Naive thymus-derived CD4-positive, alpha-beta T cell (primary cell): Measurements from ENCODE around the gene FAM210B. TPM values are rescaled to one million over a fixed set of nuclear protein-coding genes. Genes with fewer than 3 reads are reported as not detected.

Experiments
- ATAC-seq: fragments of 150-1000 bp; cut with Tn5 transposase; 2 replicates; pipeline ENCODE4 v1.10.0; 2021; ENCODE audit warnings: mild to moderate bottlenecking, moderate library complexity
- CTCF ChIA-PET: fragments of 350-600 bp; sonication (Branson Sonifier 250); formaldehyde crosslinking; loops from one replicate; lab custom pipeline; 2021; ENCODE audit warnings: antibody characterized with exemption; lab: Charles Lee
- POLR2A ChIA-PET: fragments of 350-600 bp; sonication (Branson Sonifier 250); formaldehyde crosslinking; loops from one replicate; lab custom pipeline; 2021; ENCODE audit warnings: antibody characterized with exemption, inconsistent platforms; lab: Charles Lee
- DNase-seq, 9 donors: peaks; one replicate each; pipeline versions ENCODE4 v3.0.0 to v3.0.0-alpha.2; 2020 to 2022; ENCODE audit warnings: mixed read lengths in 1 of 9
- H3K27ac ChIP-seq: one replicate; pipeline ENCODE4 v1.7.0; 2013; ENCODE audit warnings: mild to moderate bottlenecking, low read depth, low read length, moderate library complexity
- H3K27me3 ChIP-seq, 2 donors: one replicate each; pipeline ENCODE4 v1.7.0; 2013; ENCODE audit warnings: low read length in 2 of 2, mild to moderate bottlenecking in 2 of 2, moderate library complexity in 2 of 2; ENCODE audit not compliant: control insufficient read depth in 2 of 2, insufficient read depth in 2 of 2
- H3K36me3 ChIP-seq, 3 experiments: 1 replicate in 2 of 3; 2 replicates in 1 of 3; pipeline ENCODE4 v1.7.0; 2013; ENCODE audit warnings: low read length in 3 of 3, mild to moderate bottlenecking in 3 of 3, moderate library complexity in 1 of 3; ENCODE audit not compliant: insufficient read depth in 3 of 3, control insufficient read depth in 2 of 3
- H3K4me1 ChIP-seq, 2 donors: one replicate each; pipeline ENCODE4 v1.7.0; 2013; ENCODE audit warnings: low read length in 2 of 2, mild to moderate bottlenecking in 2 of 2, moderate library complexity in 1 of 2; ENCODE audit not compliant: control insufficient read depth in 2 of 2, insufficient read depth in 2 of 2
- H3K4me3 ChIP-seq: 2 replicates; pipeline ENCODE4 v1.7.0; 2013; ENCODE audit warnings: mild to moderate bottlenecking, low read length
- H3K9me3 ChIP-seq, 3 experiments: 1 replicate in 2 of 3; 2 replicates in 1 of 3; pipeline ENCODE4 v1.7.0; 2013; ENCODE audit warnings: low read length in 3 of 3; ENCODE audit not compliant: control insufficient read depth in 2 of 3
- H3K27ac Mint-ChIP-seq, 9 donors: one replicate each; pipeline ENCODE4 v1.8.0; 2020 to 2022; ENCODE audit warnings: mixed read lengths in 9 of 9, mild to moderate bottlenecking in 8 of 9, moderate library complexity in 5 of 9, inconsistent platforms in 2 of 9
- H3K27me3 Mint-ChIP-seq, 5 donors: one replicate each; pipeline ENCODE4 v1.8.0; 2021 to 2022; ENCODE audit warnings: mixed read lengths in 5 of 5, mild to moderate bottlenecking in 1 of 5
- H3K36me3 Mint-ChIP-seq, 5 donors: one replicate each; pipeline ENCODE4 v1.8.0; 2020 to 2022; ENCODE audit warnings: mixed read lengths in 5 of 5, mild to moderate bottlenecking in 3 of 5, inconsistent platforms in 1 of 5
- H3K4me1 Mint-ChIP-seq, 7 donors: one replicate each; pipeline ENCODE4 v1.8.0; 2020 to 2022; ENCODE audit warnings: mixed read lengths in 7 of 7, mild to moderate bottlenecking in 3 of 7, inconsistent platforms in 1 of 7
- H3K4me3 Mint-ChIP-seq, 10 donors: one replicate each; pipeline ENCODE4 v1.8.0; 2020 to 2022; ENCODE audit warnings: mild to moderate bottlenecking in 10 of 10, mixed read lengths in 10 of 10, moderate library complexity in 6 of 10, inconsistent platforms in 2 of 10
- H3K9me3 Mint-ChIP-seq, 11 donors: one replicate each; pipeline ENCODE4 v1.8.0; 2020 to 2022; ENCODE audit warnings: mixed read lengths in 11 of 11, mild to moderate bottlenecking in 4 of 11, inconsistent platforms in 1 of 11, moderate library complexity in 1 of 11
- intact Hi-C, 2 donors: fragments of 100-400 bp; cut with micrococcal nuclease; formaldehyde crosslinking; loops; one replicate each; pipeline ENCODE4 v1.15.1; 2023
- polyA plus RNA-seq, 2 donors: library from polyadenylated mRNA; unstranded; fragments of 300-500 nt; fragmentation: Illumina TruSeq; gene quantifications; one replicate each; pipeline ENCODE4 v1.2.3, GENCODE V29; 2021
- total RNA-seq, 6 experiments: library from RNA in 5 of 6; stranded (reverse) in 5 of 6; gene quantifications; 1 replicate in 5 of 6; 2 replicates in 1 of 6; pipeline ENCODE4 v1.2.3 and lab custom pipeline; 2021 to 2026

Gene FAM210B
- total and polyA plus RNA-seq, 7 experiments from 2014 or later: 8.1 to 43.2 (median 30.6) TPM

DNA sequence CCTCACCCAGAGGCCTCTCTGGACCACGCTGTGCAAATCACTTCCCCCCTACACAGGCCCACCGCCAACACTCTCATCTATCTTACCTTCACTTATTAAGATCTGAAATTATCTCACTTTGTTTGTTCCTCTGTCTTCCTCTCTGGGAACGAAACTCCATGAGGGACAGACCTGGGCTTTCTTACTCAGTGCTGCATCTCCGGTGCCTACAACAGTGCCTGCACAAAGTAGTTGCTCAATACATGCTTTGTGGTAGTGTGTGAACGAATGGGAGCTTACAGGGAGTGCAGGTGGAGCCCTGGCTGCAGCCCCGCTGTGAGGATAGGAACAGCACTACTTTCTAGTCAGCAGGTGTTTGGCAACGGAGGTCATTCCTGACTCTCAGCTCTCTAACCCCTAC is 58.6 kb downstream of the FAM210B start:
- Histone ChIP-seq H3K4me3 (no peak overlapping the region), H3K4me1 (peaks cover 49 to 86% of the 10 kb centered on the region in 2 donors), H3K27ac (peak overlapping the region; percentile 78), H3K27me3 (no peaks in the 10 kb centered on the region), H3K9me3 (no peaks in the 10 kb centered on the region), H3K36me3 (no peaks in the 10 kb centered on the region)
- DNase-seq (no peak), ATAC-seq (no peak)
- Mint-ChIP-seq H3K27ac (peak overlapping the region; percentile 85 to 98 (median 97)), H3K27me3 (no peaks in the 10 kb centered on the region), H3K4me3 (peak overlapping the region in 9 of 10 donors; percentile 39 to 86 (median 80)), H3K36me3 (peaks cover 0 to 38% (median 8%) of the 10 kb centered on the region in 5 donors), H3K9me3 (peaks cover 0 to 8% (median 0%) of the 10 kb centered on the region in 11 donors), H3K4me1 (peaks cover 55 to 96% (median 87%) of the 10 kb centered on the region in 7 donors)
- POLR2A ChIA-PET: interaction anchor here (0.9 to 3.2 kb wide), 7 partner anchors 10 to 58 kb away, joined by 3 to 22 read pairs (median 6); partner anchors contain the start of genes AURKA, CSTF1 and RTF2
- intact Hi-C loops: loop anchor here in 1 of 2 donors (5.0 kb wide), 1 partner anchor 980 kb away; no protein-coding TSS in a partner anchor
- CTCF ChIA-PET: interaction anchor here (1.4 to 3.2 kb wide), 2 partner anchors 8 to 11 kb away, joined by 4 to 10 read pairs; no protein-coding TSS in a partner anchor

DNA sequence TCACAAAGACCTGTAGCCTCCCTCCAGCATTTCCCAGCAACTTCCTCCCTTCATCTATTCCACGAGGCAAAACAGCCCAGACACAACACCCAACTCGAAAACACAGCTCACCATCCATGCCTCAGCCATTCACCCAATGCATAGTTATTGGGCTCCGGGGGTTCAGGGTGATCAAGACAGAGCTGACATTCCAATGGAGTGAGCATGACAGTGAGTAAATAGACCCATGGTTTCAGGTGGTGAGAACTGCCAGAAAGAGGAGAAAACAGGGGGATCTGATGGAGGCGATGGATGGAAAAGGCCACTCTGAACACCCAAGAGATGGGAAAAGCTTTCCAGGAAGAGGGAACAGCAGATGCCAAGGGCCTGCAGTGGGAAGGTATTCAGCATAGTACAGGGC is 59.1 kb downstream of the FAM210B start:
- H3K36me3 ChIP-seq: no peaks in the 10 kb centered on the region
- intact Hi-C loops: loop anchor here in 1 of 2 donors (1.0 to 5.0 kb wide), 2 partner anchors 26 to 979 kb away; partner anchors contain the start of genes AURKA and CSTF1
- no peaks in the 10 kb centered on the region for H3K9me3 ChIP-seq
- H3K4me1 ChIP-seq: peaks cover 53 to 87% of the 10 kb centered on the region in 2 donors
- Mint-ChIP-seq H3K4me3 (peak overlapping the region; percentile 69 to 87 (median 82)), H3K4me1 (peaks cover 56 to 96% (median 87%) of the 10 kb centered on the region in 7 donors), H3K27ac (peak overlapping the region; percentile 85 to 98 (median 97)), H3K36me3 (peaks cover 0 to 32% (median 8%) of the 10 kb centered on the region in 5 donors), H3K9me3 (peaks cover 0 to 4% (median 0%) of the 10 kb centered on the region in 11 donors), H3K27me3 (no peaks in the 10 kb centered on the region)
- ATAC-seq: no peak
- H3K4me3 ChIP-seq: no peak overlapping the region
- H3K27ac ChIP-seq: peak overlapping the region; percentile 78
- ChIA-PET POLR2A (interaction anchor here (0.9 to 2.9 kb wide), 7 partner anchors 9 to 58 kb away, joined by 3 to 22 read pairs (median 6); partner anchors contain the start of genes AURKA, CSTF1 and RTF2), CTCF (interaction anchor here (1.4 to 3.2 kb wide), 2 partner anchors 8 to 11 kb away, joined by 4 to 10 read pairs; no protein-coding TSS in a partner anchor)
- no peaks in the 10 kb centered on the region for H3K27me3 ChIP-seq
- no peak for DNase-seq

Other genes with a start within 250 kb of the FAM210B start
- not detected for gene MC3R, start 110.2 kb upstream of the FAM210B start, total RNA-seq
- not detected for gene MC3R, start 110.2 kb upstream of the FAM210B start, polyA plus RNA-seq
- gene AURKA, start 33.2 kb downstream of the FAM210B start, total RNA-seq: 10 to 100 TPM in 1 of 5 experiments, 1 to 10 TPM in 3, under 1 TPM in 1; 0.95 to 44.1 (median 1.2) TPM
- under 1 TPM; 0.43 to 0.64 TPM for gene AURKA, start 33.2 kb downstream of the FAM210B start, polyA plus RNA-seq
- gene CSTF1, start 33.7 kb downstream of the FAM210B start, total RNA-seq: 10 to 100 TPM; 16.4 to 50.7 (median 46.7) TPM
- 10 to 100 TPM; 31.5 to 35.9 TPM for gene CSTF1, start 33.7 kb downstream of the FAM210B start, polyA plus RNA-seq
- gene CASS4, start 53.3 kb downstream of the FAM210B start, total RNA-seq: 10 to 100 TPM in 4 of 5 experiments, 1 to 10 TPM in 1; 8.0 to 16.9 (median 14.3) TPM
- 10 to 100 TPM in 1 of 2 donors, 1 to 10 TPM in 1; 6.8 to 10.7 TPM for gene CASS4, start 53.3 kb downstream of the FAM210B start, polyA plus RNA-seq
- gene RTF2, start 109.7 kb downstream of the FAM210B start, total RNA-seq: 100 to 1,000 TPM in 1 of 5 experiments, 10 to 100 TPM in 4; 62.5 to 118 (median 72.0) TPM
- gene RTF2, start 109.7 kb downstream of the FAM210B start, polyA plus RNA-seq: 100 to 1,000 TPM; 156 to 157 TPM
- 1 to 10 TPM; 3.4 to 6.5 (median 3.8) TPM for gene FAM209A, start 165.8 kb downstream of the FAM210B start, total RNA-seq
- under 1 TPM; 0.35 to 0.51 TPM for gene FAM209A, start 165.8 kb downstream of the FAM210B start, polyA plus RNA-seq
- gene FAM209B, start 174.3 kb downstream of the FAM210B start, total RNA-seq: 1 to 10 TPM; 1.9 to 3.9 (median 3.3) TPM
- under 1 TPM in 1 of 2 donors, not detected in 1; 0.59 TPM for gene FAM209B, start 174.3 kb downstream of the FAM210B start, polyA plus RNA-seq